ENCODE results near the gene ZDHHC14.

DNA sequence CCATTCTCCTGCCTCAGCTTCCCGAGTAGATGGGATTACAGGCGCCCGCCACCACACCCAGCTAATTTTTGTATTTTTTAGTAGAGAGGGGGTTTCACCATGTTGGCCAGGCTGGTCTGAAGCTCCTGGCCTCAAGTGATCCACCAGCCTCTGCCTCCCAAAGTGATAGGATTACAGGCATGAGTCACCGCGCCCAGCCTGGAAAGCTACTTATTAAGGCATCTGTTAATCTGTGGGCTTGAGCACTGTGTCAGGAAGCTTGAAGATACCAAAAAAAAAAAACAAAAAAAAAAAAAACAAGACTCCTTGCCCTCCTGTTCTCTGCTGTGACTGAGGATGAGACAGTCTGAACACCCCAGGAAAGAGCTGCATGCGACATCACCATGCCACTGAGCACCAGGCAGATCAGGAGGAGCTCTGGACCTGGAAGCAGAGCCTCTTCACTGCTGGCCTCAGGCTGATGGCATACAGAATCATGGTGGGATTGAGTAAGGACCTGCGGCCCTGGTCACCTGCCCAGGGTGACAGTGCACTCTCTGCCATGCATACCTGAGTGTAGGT is 275.5 kb downstream of the ZDHHC14 start:
- TF ChIP-seq, protein P1, sequence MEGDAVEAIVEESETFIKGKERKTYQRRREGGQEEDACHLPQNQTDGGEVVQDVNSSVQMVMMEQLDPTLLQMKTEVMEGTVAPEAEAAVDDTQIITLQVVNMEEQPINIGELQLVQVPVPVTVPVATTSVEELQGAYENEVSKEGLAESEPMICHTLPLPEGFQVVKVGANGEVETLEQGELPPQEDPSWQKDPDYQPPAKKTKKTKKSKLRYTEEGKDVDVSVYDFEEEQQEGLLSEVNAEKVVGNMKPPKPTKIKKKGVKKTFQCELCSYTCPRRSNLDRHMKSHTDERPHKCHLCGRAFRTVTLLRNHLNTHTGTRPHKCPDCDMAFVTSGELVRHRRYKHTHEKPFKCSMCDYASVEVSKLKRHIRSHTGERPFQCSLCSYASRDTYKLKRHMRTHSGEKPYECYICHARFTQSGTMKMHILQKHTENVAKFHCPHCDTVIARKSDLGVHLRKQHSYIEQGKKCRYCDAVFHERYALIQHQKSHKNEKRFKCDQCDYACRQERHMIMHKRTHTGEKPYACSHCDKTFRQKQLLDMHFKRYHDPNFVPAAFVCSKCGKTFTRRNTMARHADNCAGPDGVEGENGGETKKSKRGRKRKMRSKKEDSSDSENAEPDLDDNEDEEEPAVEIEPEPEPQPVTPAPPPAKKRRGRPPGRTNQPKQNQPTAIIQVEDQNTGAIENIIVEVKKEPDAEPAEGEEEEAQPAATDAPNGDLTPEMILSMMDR (IDR thresholded peaks at IDR 0.05) = no peak
- TF ChIP-seq EHMT2 (IDR thresholded peaks at IDR 0.05; ENCODE audit: low read depth) (no peak), RARB (CRISPR knock-in tag; IDR thresholded peaks at IDR 0.05) (no peak)
- TF ChIP-seq, protein P2, sequence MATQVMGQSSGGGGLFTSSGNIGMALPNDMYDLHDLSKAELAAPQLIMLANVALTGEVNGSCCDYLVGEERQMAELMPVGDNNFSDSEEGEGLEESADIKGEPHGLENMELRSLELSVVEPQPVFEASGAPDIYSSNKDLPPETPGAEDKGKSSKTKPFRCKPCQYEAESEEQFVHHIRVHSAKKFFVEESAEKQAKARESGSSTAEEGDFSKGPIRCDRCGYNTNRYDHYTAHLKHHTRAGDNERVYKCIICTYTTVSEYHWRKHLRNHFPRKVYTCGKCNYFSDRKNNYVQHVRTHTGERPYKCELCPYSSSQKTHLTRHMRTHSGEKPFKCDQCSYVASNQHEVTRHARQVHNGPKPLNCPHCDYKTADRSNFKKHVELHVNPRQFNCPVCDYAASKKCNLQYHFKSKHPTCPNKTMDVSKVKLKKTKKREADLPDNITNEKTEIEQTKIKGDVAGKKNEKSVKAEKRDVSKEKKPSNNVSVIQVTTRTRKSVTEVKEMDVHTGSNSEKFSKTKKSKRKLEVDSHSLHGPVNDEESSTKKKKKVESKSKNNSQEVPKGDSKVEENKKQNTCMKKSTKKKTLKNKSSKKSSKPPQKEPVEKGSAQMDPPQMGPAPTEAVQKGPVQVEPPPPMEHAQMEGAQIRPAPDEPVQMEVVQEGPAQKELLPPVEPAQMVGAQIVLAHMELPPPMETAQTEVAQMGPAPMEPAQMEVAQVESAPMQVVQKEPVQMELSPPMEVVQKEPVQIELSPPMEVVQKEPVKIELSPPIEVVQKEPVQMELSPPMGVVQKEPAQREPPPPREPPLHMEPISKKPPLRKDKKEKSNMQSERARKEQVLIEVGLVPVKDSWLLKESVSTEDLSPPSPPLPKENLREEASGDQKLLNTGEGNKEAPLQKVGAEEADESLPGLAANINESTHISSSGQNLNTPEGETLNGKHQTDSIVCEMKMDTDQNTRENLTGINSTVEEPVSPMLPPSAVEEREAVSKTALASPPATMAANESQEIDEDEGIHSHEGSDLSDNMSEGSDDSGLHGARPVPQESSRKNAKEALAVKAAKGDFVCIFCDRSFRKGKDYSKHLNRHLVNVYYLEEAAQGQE (IDR thresholded peaks at IDR 0.05) = no peak

All from A549 (cell line).